IMR-90 (cell line): ENCODE results near the gene ARL9. TPM values are rescaled to one million over a fixed set of nuclear protein-coding genes. Genes with fewer than 3 reads are reported as not detected.

Source experiments
- ATAC-seq: fragments of 200-7000 bp; cut with Tn5 transposase; 2 replicates; pipeline ENCODE4 v1.9.1; 2020; ENCODE audit warnings: low read depth, mild to moderate bottlenecking, moderate library complexity
- BruUV-seq: library from RNA; stranded (reverse); fragments of 400-500 nt; replicated peaks from 2 replicates; lab custom pipeline; 2021; lab: Mats Ljungman, UMichigan
- CTCF ChIA-PET: fragments of 300-600 bp; formaldehyde crosslinking; extraction: SDS; loops from one replicate; lab custom pipeline; 2021; ENCODE audit warnings: antibody characterized with exemption; lab: Yijun Ruan, JAX
- POLR2A ChIA-PET: fragments of 300-600 bp; sonication (Branson Sonifier 250); formaldehyde crosslinking; loops from one replicate; lab custom pipeline; 2022; ENCODE audit warnings: antibody characterized with exemption; ENCODE audit not compliant: unreplicated experiment; lab: Charles Lee
- DNase-seq: peaks from one replicate; pipeline ENCODE4 v3.0.0; 2013
- H2AFZ ChIP-seq: replicated peaks from 2 replicates; pipeline ENCODE3; 2013; ENCODE audit warnings: low read length, mild to moderate bottlenecking; ENCODE audit not compliant: poor library complexity
- H2AK5ac ChIP-seq: 2 replicates; pipeline ENCODE4 v1.6.1; 2013; ENCODE audit warnings: low read depth, low read length, inconsistent platforms
- H2AK9ac ChIP-seq: replicated peaks from 2 replicates; pipeline ENCODE3; 2013; ENCODE audit warnings: mild to moderate bottlenecking, low read depth, low read length, moderate library complexity; ENCODE audit not compliant: poor library complexity
- H2BK120ac ChIP-seq: 2 replicates; pipeline ENCODE4 v1.6.1; 2013; ENCODE audit warnings: low read depth, low read length, inconsistent platforms
- H2BK15ac ChIP-seq: 3 replicates; pipeline ENCODE4 v1.6.1; 2013; ENCODE audit warnings: low read depth, low read length, inconsistent platforms
- H2BK20ac ChIP-seq: 2 replicates; pipeline ENCODE4 v1.6.1; 2013; ENCODE audit warnings: low read depth, mild to moderate bottlenecking, inconsistent platforms, low read length, moderate library complexity
- H2BK5ac ChIP-seq: 2 replicates; pipeline ENCODE4 v1.6.1; 2013; ENCODE audit warnings: mild to moderate bottlenecking, low read depth, low read length, inconsistent platforms; ENCODE audit not compliant: poor library complexity, severe bottlenecking
- H3K14ac ChIP-seq: replicated peaks from 2 replicates; pipeline ENCODE4 v1.6.1; 2013; ENCODE audit warnings: low read depth, low read length, inconsistent platforms
- H3K18ac ChIP-seq: 2 replicates; pipeline ENCODE4 v1.6.1; 2013; ENCODE audit warnings: low read depth, low read length, control low read depth
- H3K23ac ChIP-seq: 2 replicates; pipeline ENCODE4 v1.6.1; 2013; ENCODE audit warnings: low read depth, low read length, inconsistent platforms
- H3K27ac ChIP-seq: 2 replicates; pipeline ENCODE4 v1.5.1; 2013; ENCODE audit warnings: mild to moderate bottlenecking, control low read depth, low read length; ENCODE audit not compliant: insufficient read depth
- H3K27me3 ChIP-seq: 2 replicates; pipeline ENCODE4 v1.6.1; 2013; ENCODE audit warnings: low read length; ENCODE audit not compliant: control insufficient read depth, insufficient read depth
- H3K36me3 ChIP-seq: 2 replicates; pipeline ENCODE4 v1.6.1; 2013; ENCODE audit warnings: low read length, mixed read lengths; ENCODE audit not compliant: control insufficient read depth, insufficient read depth
- H3K4ac ChIP-seq: 2 replicates; pipeline ENCODE4 v1.6.1; 2013; ENCODE audit warnings: low read depth, low read length, inconsistent platforms
- H3K4me1 ChIP-seq: 2 replicates; pipeline ENCODE4 v1.6.1; 2013; ENCODE audit warnings: low read length, mixed read lengths; ENCODE audit not compliant: control insufficient read depth, insufficient read depth
- H3K4me2 ChIP-seq: 2 replicates; pipeline ENCODE4 v1.6.1; 2013; ENCODE audit warnings: low read depth, mild to moderate bottlenecking, control low read depth, low read length, moderate library complexity
- H3K4me3 ChIP-seq: 2 replicates; pipeline ENCODE4 v1.5.1; 2013; ENCODE audit warnings: low read depth, mild to moderate bottlenecking, control low read depth, low read length, moderate library complexity; ENCODE audit not compliant: insufficient read depth
- H3K56ac ChIP-seq: 2 replicates; pipeline ENCODE4 v1.6.1; 2013; ENCODE audit warnings: low read length, inconsistent platforms; ENCODE audit not compliant: insufficient read depth; ENCODE audit errors: extremely low read depth
- H3K79me1 ChIP-seq, 2 experiments: 2 replicates each; pipeline ENCODE4 v1.6.1; 2013; ENCODE audit warnings: low read length in 2 of 2, inconsistent platforms in 1 of 2, low read depth in 1 of 2
- H3K9ac ChIP-seq: 2 replicates; pipeline ENCODE4 v1.6.1; 2013; ENCODE audit warnings: low read depth, low read length, control low read depth
- H3K9me1 ChIP-seq: 2 replicates; pipeline ENCODE4 v1.6.1; 2013; ENCODE audit warnings: low read length, inconsistent platforms; ENCODE audit not compliant: insufficient read depth
- H3K9me3 ChIP-seq: 2 replicates; pipeline ENCODE4 v1.6.1; 2013; ENCODE audit warnings: low read length; ENCODE audit not compliant: control insufficient read depth, insufficient read depth
- H4K20me1 ChIP-seq: 2 replicates; pipeline ENCODE4 v1.6.1; 2013; ENCODE audit warnings: low read length, inconsistent platforms; ENCODE audit not compliant: insufficient read depth
- H4K5ac ChIP-seq: 2 replicates; pipeline ENCODE4 v1.6.1; 2013; ENCODE audit warnings: mild to moderate bottlenecking, low read depth, low read length, control low read depth
- H4K8ac ChIP-seq, 2 experiments: 2 replicates each; pipeline ENCODE4 v1.6.1; 2013; ENCODE audit warnings: low read depth in 2 of 2, low read length in 2 of 2, control low read depth in 1 of 2, inconsistent platforms in 1 of 2
- H4K91ac ChIP-seq: 2 replicates; pipeline ENCODE4 v1.6.1; 2013; ENCODE audit warnings: low read depth, low read length, inconsistent platforms; ENCODE audit not compliant: insufficient read depth
- BHLHE40 ChIP-seq: fragments of 150-350 bp; IDR thresholded peaks from 2 replicates; pipeline ENCODE4 v1.6.1; 2016; ENCODE audit warnings: mild to moderate bottlenecking, low read depth, low read length
- CEBPB ChIP-seq: IDR thresholded peaks from 2 replicates; pipeline ENCODE4 v1.6.1; 2012; ENCODE audit warnings: low read depth, low read length, improper control_type of control experiment
- CHD1 ChIP-seq: IDR thresholded peaks from 2 replicates; pipeline ENCODE4 v1.6.1; 2012; ENCODE audit warnings: low read depth, low read length, improper control_type of control experiment
- CTCF ChIP-seq: conservative IDR thresholded peaks from 2 replicates; pipeline ENCODE4 v1.5.1; 2012; ENCODE audit warnings: mild to moderate bottlenecking, low read depth, low read length, improper control_type of control experiment
- FOS ChIP-seq: fragments of 150-350 bp; IDR thresholded peaks from 2 replicates; pipeline ENCODE4 v1.6.1; 2016; ENCODE audit warnings: low read depth, low read length
- MAFK ChIP-seq: IDR thresholded peaks from 2 replicates; pipeline ENCODE4 v1.6.1; 2012; ENCODE audit warnings: low read depth, low read length, improper control_type of control experiment
- MAZ ChIP-seq: IDR thresholded peaks from 2 replicates; pipeline ENCODE4 v1.6.1; 2012; ENCODE audit warnings: low read depth, mild to moderate bottlenecking, low read length, improper control_type of control experiment, moderate library complexity, borderline replicate concordance
- MXI1 ChIP-seq: IDR thresholded peaks from 2 replicates; pipeline ENCODE4 v1.6.1; 2012; ENCODE audit warnings: low read depth, mild to moderate bottlenecking, low read length, moderate library complexity, borderline replicate concordance
- NFE2L2 ChIP-seq: fragments of 150-350 bp; IDR thresholded peaks from 2 replicates; pipeline ENCODE4 v1.6.1; 2016; ENCODE audit warnings: low read depth, mild to moderate bottlenecking, low read length
- POLR2A ChIP-seq: IDR thresholded peaks from 2 replicates; pipeline ENCODE4 v1.6.1; 2012; ENCODE audit warnings: mild to moderate bottlenecking, low read depth, low read length
- RAD21 ChIP-seq: IDR thresholded peaks from 2 replicates; pipeline ENCODE4 v1.6.1; 2012; ENCODE audit warnings: low read length, improper control_type of control experiment
- RCOR1 ChIP-seq: IDR thresholded peaks from 2 replicates; pipeline ENCODE4 v1.6.1; 2012; ENCODE audit warnings: mild to moderate bottlenecking, low read length, improper control_type of control experiment; ENCODE audit not compliant: insufficient replicate concordance
- RFX5 ChIP-seq: IDR thresholded peaks from 2 replicates; pipeline ENCODE4 v1.8.0; 2012; ENCODE audit warnings: low read depth, mild to moderate bottlenecking, low read length, moderate library complexity
- SMC3 ChIP-seq: fragments of 150-350 bp; IDR thresholded peaks from 2 replicates; pipeline ENCODE4 v1.6.1; 2016; ENCODE audit warnings: low read depth, mild to moderate bottlenecking, antibody characterized with exemption, low read length, moderate library complexity
- WGBS, 2 experiments: methylation state at CpG; one replicate each; pipeline versions ENCODE4 v1.1.5 to v1.1.7; 2013; ENCODE audit warnings: missing lambda C conversion rate in 2 of 2; ENCODE audit not compliant: insufficient read length in 1 of 2; ENCODE audit errors: extremely low coverage in 2 of 2; 5-methylcytosine and 5-hydroxymethylcytosine counted together
- dilution Hi-C: fragments of 300-500 bp; cut with HindIII; formaldehyde crosslinking; loops from one replicate; pipeline ENCODE4 v1.14.3; 2018; ENCODE audit warnings: low sequenced_read_pairs; ENCODE audit not compliant: unreplicated experiment
- in situ Hi-C: fragments of 300-500 bp; cut with MboI; formaldehyde crosslinking; loops from 3 replicates; pipeline ENCODE4 v1.14.3; 2019; ENCODE audit warnings: low sequenced_read_pairs, inconsistent platforms, mixed read lengths
- intact Hi-C: fragments of 100-400 bp; cut with micrococcal nuclease; formaldehyde crosslinking; loops from 2 replicates; pipeline ENCODE4 v1.10.0; 2022
- polyA plus RNA-seq, 3 experiments: library from polyadenylated mRNA; depleted of rRNA; stranded (reverse); fragments of >200 nt; gene quantifications; 2 replicates each; pipeline ENCODE4 v1.2.3, GENCODE V29; 2012; ENCODE audit warnings: low replicate concordance in 1 of 3
- total RNA-seq: library from RNA; depleted of rRNA; stranded (reverse); fragments of >200 nt; gene quantifications from 2 replicates; pipeline ENCODE4 v1.2.3, GENCODE V29; 2012
- TF ChIP-seq, protein P1 (sequence below): fragments of 150-350 bp; IDR thresholded peaks from 2 replicates; pipeline ENCODE4 v1.6.1; 2016; ENCODE audit warnings: low read depth, mild to moderate bottlenecking, low read length, moderate library complexity, borderline replicate concordance
- TF ChIP-seq, protein P2 (sequence below): fragments of 150-350 bp; IDR thresholded peaks from 2 replicates; pipeline ENCODE4 v1.6.1; 2017; ENCODE audit warnings: mild to moderate bottlenecking, antibody characterized with exemption, low read length, low read depth

ARL9 gene
- total and polyA plus RNA-seq, 2 of the 4 experiments (the other 2 are of a cell fraction) = 0.18 to 0.51 TPM

- in situ Hi-C loops = no loop called here
- Histone ChIP-seq H3K18ac (no peak overlapping the region), H4K20me1 (no peaks in the 10 kb centered on the region), H3K4me1 (no peaks in the 10 kb centered on the region), H3K36me3 (no peaks in the 10 kb centered on the region), H3K9me3 (no peaks in the 10 kb centered on the region), H2AFZ (peak overlapping the region; percentile 19), H4K5ac (no peak overlapping the region), H3K14ac (no peak overlapping the region), H3K4me3 (no peak overlapping the region), H2BK15ac (no peak overlapping the region), H3K27ac (no peak overlapping the region), H2BK5ac (no peak overlapping the region), H4K91ac (no peak overlapping the region), H3K9ac (no peak overlapping the region), H2BK120ac (no peak overlapping the region), H3K79me1 (no peaks in the 10 kb centered on the region), H2AK9ac (no peak overlapping the region), H3K27me3 (no peaks in the 10 kb centered on the region), H4K8ac (no peak overlapping the region), H3K56ac (no peak overlapping the region), H3K23ac (no peak overlapping the region), H2BK20ac (no peak overlapping the region), H3K9me1 (no peaks in the 10 kb centered on the region), H3K4me2 (no peak overlapping the region), H2AK5ac (no peak overlapping the region), H3K4ac (no peak overlapping the region)
- dilution Hi-C loops = no loop called here
- DNase-seq (no peak), ATAC-seq (no peak)
- TF ChIP-seq NFE2L2 (no peak), MAZ (no peak), RAD21 (no peak), MAFK (no peak), RCOR1 (no peak), BHLHE40 (no peak), RFX5 (no peak), MXI1 (no peak), SMC3 (no peak), POLR2A (no peak), CEBPB (no peak), FOS (no peak), CTCF (no peak), CHD1 (no peak)
- TF ChIP-seq, protein P1, sequence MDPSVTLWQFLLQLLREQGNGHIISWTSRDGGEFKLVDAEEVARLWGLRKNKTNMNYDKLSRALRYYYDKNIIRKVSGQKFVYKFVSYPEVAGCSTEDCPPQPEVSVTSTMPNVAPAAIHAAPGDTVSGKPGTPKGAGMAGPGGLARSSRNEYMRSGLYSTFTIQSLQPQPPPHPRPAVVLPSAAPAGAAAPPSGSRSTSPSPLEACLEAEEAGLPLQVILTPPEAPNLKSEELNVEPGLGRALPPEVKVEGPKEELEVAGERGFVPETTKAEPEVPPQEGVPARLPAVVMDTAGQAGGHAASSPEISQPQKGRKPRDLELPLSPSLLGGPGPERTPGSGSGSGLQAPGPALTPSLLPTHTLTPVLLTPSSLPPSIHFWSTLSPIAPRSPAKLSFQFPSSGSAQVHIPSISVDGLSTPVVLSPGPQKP = no peak
- TF ChIP-seq, protein P2, sequence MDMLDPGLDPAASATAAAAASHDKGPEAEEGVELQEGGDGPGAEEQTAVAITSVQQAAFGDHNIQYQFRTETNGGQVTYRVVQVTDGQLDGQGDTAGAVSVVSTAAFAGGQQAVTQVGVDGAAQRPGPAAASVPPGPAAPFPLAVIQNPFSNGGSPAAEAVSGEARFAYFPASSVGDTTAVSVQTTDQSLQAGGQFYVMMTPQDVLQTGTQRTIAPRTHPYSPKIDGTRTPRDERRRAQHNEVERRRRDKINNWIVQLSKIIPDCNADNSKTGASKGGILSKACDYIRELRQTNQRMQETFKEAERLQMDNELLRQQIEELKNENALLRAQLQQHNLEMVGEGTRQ = no peak
- intact Hi-C loops = loop anchor here (5.0 kb wide), 1 partner anchor 239 kb away; no protein-coding TSS in a partner anchor
- CTCF ChIA-PET = no interaction called here
- WGBS, 2 experiments = no CpG with 5 or more reads among the region's 4 CpGs
- no TSS peak for BruUV-seq
- POLR2A ChIA-PET = no interaction called here
These were observed 35.2 kb downstream of the ARL9 start for GRCh38 chr4:56540826-56541225.
